ENCODE results near the gene MRM2. TPM values are rescaled to one million over a fixed set of nuclear protein-coding genes. Genes with fewer than 3 reads are reported as not detected.

The MRM2 gene
- total RNA-seq, 2 experiments from 2014 or later: 45.1 to 52.3 TPM

DNA sequence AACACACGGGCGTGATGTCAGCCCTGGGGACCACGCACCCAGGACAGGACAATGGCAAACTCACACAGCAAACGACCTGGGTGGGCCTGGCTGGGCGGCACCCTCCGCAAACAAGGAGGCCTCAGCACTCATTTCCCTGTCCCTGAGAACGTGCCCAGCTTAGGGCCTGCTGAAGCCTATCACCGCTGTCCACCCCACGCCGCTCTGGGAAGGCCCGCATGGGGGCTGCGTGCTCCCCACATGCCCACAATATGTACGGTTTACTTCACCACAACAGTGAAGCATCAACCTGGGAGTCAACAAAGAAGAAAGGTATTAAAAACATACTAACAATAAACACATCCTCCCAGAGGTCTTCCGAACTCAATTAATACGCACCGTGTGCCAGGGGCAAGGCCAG is 21.5 kb downstream of the MRM2 start:
- no peak overlapping the region for H3K4me3 ChIP-seq (ENCODE audit: low read depth, low read length, poor library complexity, severe bottlenecking)
- H3K36me3 ChIP-seq (ENCODE audit: insufficient read depth, low read length): peaks cover 90% of the 10 kb centered on the region
- H2AFZ ChIP-seq (ENCODE audit: low read length): no peak overlapping the region
- DNase-seq (ENCODE audit: low spot score): no peak
- no peaks in the 10 kb centered on the region for H3K9me2 ChIP-seq (ENCODE audit: insufficient read depth, low read length)
- intact Hi-C loops (cut with micrococcal nuclease; ENCODE audit: unreplicated experiment): no loop called here
- ChIA-PET POLR2A (no interaction called here), CTCF (ENCODE audit: unreplicated experiment) (no interaction called here)
- H3K4me1 ChIP-seq (ENCODE audit: insufficient read depth, low read length, poor library complexity, severe bottlenecking): no peaks in the 10 kb centered on the region
- no peaks in the 10 kb centered on the region for H3K9me3 ChIP-seq (ENCODE audit: low read length)
- H4K20me1 ChIP-seq (ENCODE audit: insufficient read depth, low read length): no peaks in the 10 kb centered on the region
- no peaks in the 10 kb centered on the region for H3K79me2 ChIP-seq (ENCODE audit: insufficient read depth, low read depth, low read length)
- H3K27ac ChIP-seq (ENCODE audit: low read depth, low read length, poor library complexity, severe bottlenecking): no peak overlapping the region
- no peak overlapping the region for H3K4me2 ChIP-seq (ENCODE audit: low read length)
- no TSS peak for BruUV-seq (replicated peaks)
- TF ChIP-seq, protein P1, sequence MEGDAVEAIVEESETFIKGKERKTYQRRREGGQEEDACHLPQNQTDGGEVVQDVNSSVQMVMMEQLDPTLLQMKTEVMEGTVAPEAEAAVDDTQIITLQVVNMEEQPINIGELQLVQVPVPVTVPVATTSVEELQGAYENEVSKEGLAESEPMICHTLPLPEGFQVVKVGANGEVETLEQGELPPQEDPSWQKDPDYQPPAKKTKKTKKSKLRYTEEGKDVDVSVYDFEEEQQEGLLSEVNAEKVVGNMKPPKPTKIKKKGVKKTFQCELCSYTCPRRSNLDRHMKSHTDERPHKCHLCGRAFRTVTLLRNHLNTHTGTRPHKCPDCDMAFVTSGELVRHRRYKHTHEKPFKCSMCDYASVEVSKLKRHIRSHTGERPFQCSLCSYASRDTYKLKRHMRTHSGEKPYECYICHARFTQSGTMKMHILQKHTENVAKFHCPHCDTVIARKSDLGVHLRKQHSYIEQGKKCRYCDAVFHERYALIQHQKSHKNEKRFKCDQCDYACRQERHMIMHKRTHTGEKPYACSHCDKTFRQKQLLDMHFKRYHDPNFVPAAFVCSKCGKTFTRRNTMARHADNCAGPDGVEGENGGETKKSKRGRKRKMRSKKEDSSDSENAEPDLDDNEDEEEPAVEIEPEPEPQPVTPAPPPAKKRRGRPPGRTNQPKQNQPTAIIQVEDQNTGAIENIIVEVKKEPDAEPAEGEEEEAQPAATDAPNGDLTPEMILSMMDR (conservative IDR thresholded peaks at IDR 0.05; ENCODE audit: low read length): no peak
- TF ChIP-seq EZH2phosphoT487 (IDR thresholded peaks at IDR 0.05; ENCODE audit: borderline replicate concordance, low read depth, low read length): no peak

DNA sequence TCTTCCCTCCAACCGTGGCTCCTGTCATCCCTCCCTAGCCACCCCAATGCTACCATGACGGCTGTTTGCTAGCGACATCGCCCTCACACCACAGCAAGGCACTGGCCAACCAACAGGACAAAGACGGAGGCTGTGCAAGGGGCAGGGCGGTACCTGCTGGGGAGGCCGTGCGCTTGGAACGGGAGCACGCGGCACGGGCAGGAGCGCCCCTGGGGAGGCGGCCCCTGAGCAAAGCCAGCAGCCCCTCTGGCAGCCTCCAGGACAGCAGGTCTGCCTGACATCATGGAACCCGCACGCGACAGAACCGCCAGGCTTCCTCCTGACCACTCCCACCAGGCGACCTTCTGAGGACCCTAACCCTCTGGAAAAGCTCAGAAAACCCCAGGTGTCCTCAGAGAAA is 22.0 kb downstream of the MRM2 start:
- DNase-seq (ENCODE audit: low spot score): no peak
- CTCF ChIA-PET (ENCODE audit: unreplicated experiment): no interaction called here
- H4K20me1 ChIP-seq (ENCODE audit: insufficient read depth, low read length): no peaks in the 10 kb centered on the region
- H3K9me2 ChIP-seq (ENCODE audit: insufficient read depth, low read length): no peaks in the 10 kb centered on the region
- no peak overlapping the region for H2AFZ ChIP-seq (ENCODE audit: low read length)
- H3K4me3 ChIP-seq (ENCODE audit: low read depth, low read length, poor library complexity, severe bottlenecking): no peak overlapping the region
- intact Hi-C loops (cut with micrococcal nuclease; ENCODE audit: unreplicated experiment): no loop called here
- POLR2A ChIA-PET: no interaction called here
- peaks cover 88% of the 10 kb centered on the region for H3K36me3 ChIP-seq (ENCODE audit: insufficient read depth, low read length)
- TF ChIP-seq EZH2phosphoT487 (IDR thresholded peaks at IDR 0.05; ENCODE audit: borderline replicate concordance, low read depth, low read length): no peak
- TF ChIP-seq, protein P1 (conservative IDR thresholded peaks at IDR 0.05; ENCODE audit: low read length): no peak
- H3K27ac ChIP-seq (ENCODE audit: low read depth, low read length, poor library complexity, severe bottlenecking): no peak overlapping the region
- H3K4me1 ChIP-seq (ENCODE audit: insufficient read depth, low read length, poor library complexity, severe bottlenecking): no peaks in the 10 kb centered on the region
- no TSS peak for BruUV-seq (replicated peaks)
- H3K79me2 ChIP-seq (ENCODE audit: insufficient read depth, low read depth, low read length): no peaks in the 10 kb centered on the region
- no peak overlapping the region for H3K4me2 ChIP-seq (ENCODE audit: low read length)
- H3K9me3 ChIP-seq (ENCODE audit: low read length): no peaks in the 10 kb centered on the region

DNA sequence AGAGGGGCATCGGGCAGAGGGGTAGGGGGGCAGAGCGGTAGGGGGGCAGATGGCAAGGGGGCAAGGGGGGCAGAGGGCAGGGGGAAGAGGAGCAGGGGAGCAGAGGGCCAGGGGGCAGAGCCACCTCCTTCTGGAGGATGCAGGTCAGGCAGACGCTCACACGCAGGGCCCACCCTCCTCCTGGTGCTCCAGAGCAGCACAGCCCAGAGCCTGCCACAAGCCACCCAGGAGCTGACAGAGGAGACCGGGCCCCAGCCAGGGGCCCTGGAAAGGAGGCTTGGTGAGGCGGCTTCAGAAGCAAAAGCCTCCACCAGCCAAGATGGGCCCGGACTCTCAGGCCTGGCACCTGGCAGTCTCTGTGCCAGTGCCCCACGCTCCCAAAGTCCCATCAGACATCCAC is 22.4 kb downstream of the MRM2 start:
- CTCF ChIA-PET (ENCODE audit: unreplicated experiment): no interaction called here
- DNase-seq (ENCODE audit: low spot score): no peak
- Histone ChIP-seq H3K27ac (ENCODE audit: low read depth, low read length, poor library complexity, severe bottlenecking) (no peak overlapping the region), H3K4me3 (ENCODE audit: low read depth, low read length, poor library complexity, severe bottlenecking) (no peak overlapping the region), H3K4me1 (ENCODE audit: insufficient read depth, low read length, poor library complexity, severe bottlenecking) (no peaks in the 10 kb centered on the region), H3K9me2 (ENCODE audit: insufficient read depth, low read length) (no peaks in the 10 kb centered on the region), H3K4me2 (ENCODE audit: low read length) (no peak overlapping the region), H3K79me2 (ENCODE audit: insufficient read depth, low read depth, low read length) (no peaks in the 10 kb centered on the region), H2AFZ (ENCODE audit: low read length) (no peak overlapping the region), H3K9me3 (ENCODE audit: low read length) (no peaks in the 10 kb centered on the region), H3K36me3 (ENCODE audit: insufficient read depth, low read length) (peaks cover 87% of the 10 kb centered on the region), H4K20me1 (ENCODE audit: insufficient read depth, low read length) (no peaks in the 10 kb centered on the region)
- POLR2A ChIA-PET: no interaction called here
- TF ChIP-seq, protein P1 (conservative IDR thresholded peaks at IDR 0.05; ENCODE audit: low read length): no peak
- TF ChIP-seq EZH2phosphoT487 (IDR thresholded peaks at IDR 0.05; ENCODE audit: borderline replicate concordance, low read depth, low read length): no peak
- BruUV-seq (replicated peaks): no TSS peak
- intact Hi-C loops (cut with micrococcal nuclease; ENCODE audit: unreplicated experiment): no loop called here

All from OCI-LY7 (cell line).